ENCODE results near the gene MTA1. TPM values are rescaled to one million over a fixed set of nuclear protein-coding genes. Genes with fewer than 3 reads are reported as not detected.

MTA1 gene
- polyA plus RNA-seq, 3 donors: 69.0 to 83.7 (median 74.5) TPM

GRCh38 chr14:105483300-105484068, 63.9 kb downstream of the MTA1 start:
- no peak for DNase-seq (ENCODE audit: low read depth in 3 of 3, low spot score in 2 of 3)

GRCh38 chr14:105484069-105484996, 64.7 kb downstream of the MTA1 start:
- no peak for DNase-seq (ENCODE audit: low read depth in 3 of 3, low spot score in 2 of 3)

DNA sequence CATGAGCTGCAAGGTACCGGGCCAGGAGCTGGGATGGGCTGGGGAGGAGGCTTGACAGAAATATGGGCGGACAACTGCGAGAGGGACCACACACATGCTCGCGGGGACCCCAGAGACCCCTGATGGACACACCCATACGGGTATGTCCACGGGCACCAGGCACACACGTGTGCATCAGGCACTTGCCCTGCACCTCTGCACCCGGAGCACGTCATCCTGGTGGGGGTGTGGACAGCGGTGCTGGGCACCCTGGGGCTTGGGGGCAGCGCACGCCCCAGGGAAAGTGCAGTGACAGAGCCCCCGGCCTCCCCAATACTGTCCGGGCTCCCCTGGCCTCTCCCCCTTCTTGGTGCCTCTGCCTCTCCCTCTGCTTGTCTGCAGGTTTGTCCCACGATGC, 65.4 kb downstream of the MTA1 start:
- no peak for DNase-seq (ENCODE audit: low read depth in 3 of 3, low spot score in 2 of 3)

DNA sequence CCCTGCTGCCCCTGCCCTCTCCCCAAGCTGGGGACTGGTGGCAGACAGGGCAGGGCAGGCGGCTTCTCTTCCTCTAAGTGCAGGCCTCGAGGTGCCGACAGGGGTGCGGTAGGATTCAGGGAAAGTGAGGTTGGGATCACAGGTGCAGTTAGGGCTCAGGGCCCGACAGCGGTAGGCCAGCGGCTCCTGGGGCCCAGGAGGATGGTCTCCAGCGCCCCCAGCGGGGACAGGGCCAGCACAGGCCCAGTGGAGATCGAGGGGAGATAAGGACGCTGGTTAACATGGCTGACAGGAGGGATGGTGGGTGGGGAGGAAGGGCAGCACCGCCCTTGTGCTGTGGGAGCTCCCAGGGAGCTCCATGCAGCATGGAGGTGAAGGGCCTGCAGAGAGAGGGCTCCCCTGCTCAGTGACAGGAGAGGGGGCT, 66.1 kb downstream of the MTA1 start:
- no peak for DNase-seq (ENCODE audit: low read depth in 3 of 3, low spot score in 2 of 3)

DNA sequence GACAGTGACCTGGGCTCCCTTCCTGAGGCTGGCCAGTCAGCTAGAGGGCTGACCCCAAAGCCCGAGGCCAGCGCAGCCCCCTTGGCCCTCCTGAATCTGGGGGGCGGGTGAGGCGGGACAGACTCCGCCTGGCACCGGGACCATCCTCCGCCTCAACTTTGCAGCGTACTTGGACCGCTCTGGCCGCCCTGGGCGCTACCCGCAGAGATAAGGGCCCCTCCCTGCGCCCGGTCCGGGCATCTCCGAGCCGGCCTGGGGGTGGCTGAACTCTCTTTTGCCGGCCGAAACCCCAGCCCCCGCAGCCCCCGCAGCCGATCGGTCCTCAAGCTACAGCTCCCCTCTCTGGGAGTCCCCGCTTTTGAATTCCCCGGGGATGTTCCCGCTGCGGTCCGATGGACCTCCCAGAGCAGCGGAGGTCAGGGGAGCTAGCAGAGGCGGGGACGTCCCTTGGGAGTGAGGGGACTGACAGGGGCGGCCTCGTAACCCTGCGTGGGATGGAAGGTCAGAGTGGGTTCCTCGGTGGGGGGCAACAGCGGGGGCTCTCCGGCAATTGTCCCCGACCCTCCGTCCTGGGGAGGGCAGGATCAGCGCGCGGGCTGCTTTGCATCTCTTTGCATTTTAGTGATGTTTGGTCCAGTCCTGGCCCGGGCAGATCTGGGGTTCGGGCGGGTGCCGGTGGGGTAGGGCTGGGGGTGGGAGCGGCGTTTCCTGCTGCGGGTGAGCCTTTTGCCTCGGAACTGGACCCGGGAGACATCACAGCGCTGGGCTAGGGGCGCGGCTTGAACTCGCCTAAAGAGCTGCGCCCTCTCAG, 66.7 kb downstream of the MTA1 start, which contains the start of gene CRIP1:
CRIP1 (plus strand) TSS at position 724 of the 811 bp plus-strand sequence. CDS start 374 bp downstream, outside the sequence.
- no peak for DNase-seq (ENCODE audit: low read depth in 3 of 3, low spot score in 2 of 3)

- no peak for DNase-seq (ENCODE audit: low read depth in 3 of 3, low spot score in 2 of 3)
These were observed 67.4 kb downstream of the MTA1 start for GRCh38 chr14:105486974-105487448.

DNA sequence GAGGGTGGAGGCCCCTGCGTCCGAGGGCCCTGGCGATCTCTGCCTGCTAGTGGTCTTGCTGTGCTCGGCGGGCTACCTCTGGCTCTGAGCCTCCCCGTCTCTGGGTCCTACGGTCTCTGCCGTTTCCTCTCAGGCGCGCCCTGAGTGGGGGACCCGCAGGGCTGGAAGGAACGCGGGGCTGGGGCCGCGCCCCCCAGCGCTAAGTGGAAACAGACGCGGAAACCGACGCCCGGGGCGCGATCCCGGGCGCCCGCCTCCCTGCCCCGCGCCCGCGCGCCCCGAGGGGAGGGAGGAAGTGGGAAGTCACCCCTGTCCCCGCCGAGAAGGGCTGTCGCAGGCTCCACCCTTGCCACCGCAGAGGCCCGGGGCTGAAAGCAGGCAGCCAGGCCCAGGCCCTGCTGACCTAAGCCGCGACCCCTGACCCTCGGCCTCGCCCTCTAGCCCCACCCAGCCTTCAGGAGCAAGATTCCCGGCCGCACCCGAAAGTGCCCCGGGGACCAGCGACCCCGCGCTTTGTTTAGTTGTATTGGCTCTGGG, 67.9 kb downstream of the MTA1 start:
- DNase-seq (ENCODE audit: low read depth in 3 of 3, low spot score in 2 of 3): no peak

GRCh38 chr14:105487986-105488777, 68.6 kb downstream of the MTA1 start:
- no peak for DNase-seq (ENCODE audit: low read depth in 3 of 3, low spot score in 2 of 3)

GRCh38 chr14:105488781-105489541, 69.3 kb downstream of the MTA1 start:
- no peak for DNase-seq (ENCODE audit: low read depth in 3 of 3, low spot score in 2 of 3)

DNA sequence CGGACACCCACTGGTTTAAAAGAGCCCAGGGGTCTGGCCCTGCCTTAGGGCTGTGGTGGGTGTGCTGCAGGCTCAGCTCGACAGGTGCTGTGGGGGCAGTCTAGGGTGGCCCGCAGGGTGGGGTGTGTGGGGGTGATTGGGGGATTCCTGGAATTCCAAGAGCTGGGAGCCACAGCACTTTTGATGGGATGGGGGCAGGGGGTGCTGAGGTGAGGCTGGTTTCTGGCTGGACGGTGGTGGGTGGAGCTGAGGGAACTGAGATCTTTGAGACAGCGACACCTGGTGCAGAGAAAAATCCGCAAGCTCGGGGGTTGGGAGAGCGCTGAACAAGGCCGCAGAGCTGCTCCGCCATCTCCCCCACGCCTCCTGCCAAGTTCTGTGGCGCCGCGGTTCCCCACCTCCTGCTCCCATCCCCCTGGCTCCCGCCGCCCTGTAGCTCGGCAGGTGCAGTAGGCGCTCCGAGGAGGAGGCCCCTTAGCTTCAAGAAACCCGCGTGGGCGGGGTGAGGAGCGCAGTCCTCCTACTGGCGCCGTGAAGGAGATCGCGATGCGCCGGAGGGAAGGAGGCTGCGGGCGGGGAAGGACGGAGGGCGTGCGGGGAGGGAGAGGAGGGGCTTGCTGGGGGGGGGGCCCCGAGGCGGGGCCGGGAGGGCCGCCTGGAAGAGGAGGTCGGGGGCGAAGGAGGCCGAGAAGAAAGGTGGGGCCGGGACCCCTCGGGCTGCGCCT, 70.1 kb downstream of the MTA1 start:
- peak; percentile 86 to 89 (median 87) for DNase-seq (ENCODE audit: low read depth in 3 of 3, low spot score in 2 of 3)

DNA sequence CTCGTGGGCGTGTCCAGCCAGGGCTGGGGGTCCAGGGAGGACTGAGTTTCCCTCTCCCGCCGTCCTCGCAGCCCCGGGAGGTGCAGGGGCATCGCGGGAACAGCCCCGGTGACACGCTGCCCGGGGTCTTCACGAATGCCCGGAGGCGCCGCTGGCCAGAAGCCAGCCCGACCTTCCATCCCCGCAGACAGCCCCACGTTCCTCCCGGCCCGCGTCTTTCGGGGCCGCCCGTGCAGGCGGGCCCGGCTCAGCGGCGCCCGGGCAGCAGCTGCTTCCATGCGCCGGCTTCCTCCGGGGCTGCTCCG, 70.6 kb downstream of the MTA1 start:
- no peak for DNase-seq (ENCODE audit: low read depth in 3 of 3, low spot score in 2 of 3)

GRCh38 chr14:105490572-105491365, 71.1 kb downstream of the MTA1 start, which contains the start of gene TEDC1:
TEDC1 (plus strand) TSS chr14:105491246; CDS start chr14:105491376, 130 bp downstream.
- peak; percentile 97 to 99 (median 99) for DNase-seq (ENCODE audit: low read depth in 3 of 3, low spot score in 2 of 3)

- DNase-seq (ENCODE audit: low read depth in 3 of 3, low spot score in 2 of 3): no peak
These were observed 71.8 kb downstream of the MTA1 start for GRCh38 chr14:105491366-105491973.

- DNase-seq (ENCODE audit: low read depth in 3 of 3, low spot score in 2 of 3): no peak
These were observed 72.7 kb downstream of the MTA1 start for GRCh38 chr14:105492031-105492970.

- no peak for DNase-seq (ENCODE audit: low read depth in 3 of 3, low spot score in 2 of 3)
These were observed 73.6 kb downstream of the MTA1 start for GRCh38 chr14:105492971-105493871.

Measured in right renal cortex interstitium (tissue), 3 donors.